A673 (cell line): ENCODE results near the gene CDIPT. TPM values are rescaled to one million over a fixed set of nuclear protein-coding genes. Genes with fewer than 3 reads are reported as not detected.

ENCODE experiments used
- BruUV-seq: library from RNA; stranded (reverse); fragments of 400-500 nt; replicated peaks from 2 replicates; lab custom pipeline; 2021; lab: Mats Ljungman, UMichigan
- CTCF ChIA-PET: fragments of 300-600 bp; sonication (Branson Sonifier 250); formaldehyde crosslinking; loops from one replicate; lab custom pipeline; 2022; ENCODE audit warnings: antibody characterized with exemption; lab: Charles Lee
- POLR2A ChIA-PET: fragments of 300-600 bp; sonication (Branson Sonifier 250); formaldehyde crosslinking; loops from one replicate; lab custom pipeline; 2022; ENCODE audit warnings: antibody characterized with exemption; ENCODE audit not compliant: low non-redundant PET; lab: Charles Lee
- DNase-seq: peaks from one replicate; pipeline ENCODE4 v3.0.0-alpha.2; 2015; ENCODE audit warnings: low spot score
- H3K27ac ChIP-seq: fragments of 200-600 bp; sonication (generic); 2 replicates; pipeline ENCODE4 v1.5.1; 2016; ENCODE audit warnings: mixed run types, low read depth, mild to moderate bottlenecking, mixed read lengths, antibody characterized with exemption, low read length; ENCODE audit not compliant: poor library complexity, severe bottlenecking
- H3K27me3 ChIP-seq: fragments of 200-600 bp; sonication (generic); replicated peaks from 2 replicates; pipeline ENCODE4 v1.6.1; 2017; ENCODE audit warnings: mixed run types, low read depth, mild to moderate bottlenecking, mixed read lengths, antibody characterized with exemption, low read length; ENCODE audit not compliant: insufficient read depth, poor library complexity
- H3K36me3 ChIP-seq: fragments of 200-600 bp; sonication (generic); 2 replicates; pipeline ENCODE4 v1.6.1; 2016; ENCODE audit warnings: mixed run types, mild to moderate bottlenecking, mixed read lengths, antibody characterized with exemption, low read length; ENCODE audit not compliant: insufficient read depth, poor library complexity, severe bottlenecking
- H3K4me1 ChIP-seq: fragments of 200-600 bp; sonication (generic); 2 replicates; pipeline ENCODE4 v1.6.1; 2017; ENCODE audit warnings: mixed run types, mild to moderate bottlenecking, mixed read lengths, antibody characterized with exemption, low read length; ENCODE audit not compliant: insufficient read depth, poor library complexity, severe bottlenecking
- H3K4me3 ChIP-seq: fragments of 200-600 bp; sonication (generic); 2 replicates; pipeline ENCODE4 v1.5.1; 2016; ENCODE audit warnings: low read depth, mixed run types, mild to moderate bottlenecking, mixed read lengths, low read length; ENCODE audit not compliant: poor library complexity, severe bottlenecking
- H3K9me3 ChIP-seq: fragments of 200-600 bp; sonication (generic); 2 replicates; pipeline ENCODE4 v1.6.1; 2016; ENCODE audit warnings: mixed run types, low read depth, mild to moderate bottlenecking, mixed read lengths, antibody characterized with exemption, low read length; ENCODE audit not compliant: poor library complexity, severe bottlenecking
- CTCF ChIP-seq: fragments of 300-800, 200-600 bp; sonication (generic); conservative IDR thresholded peaks from 2 replicates; pipeline ENCODE4 v1.5.1; 2017; ENCODE audit warnings: low read depth, mild to moderate bottlenecking, antibody characterized with exemption, low read length, moderate library complexity, mixed read lengths
- EZH2 ChIP-seq: fragments of 200-600 bp; sonication (generic); IDR thresholded peaks from 2 replicates; pipeline ENCODE4 v1.6.1; 2017; ENCODE audit warnings: borderline replicate concordance, low read depth, mild to moderate bottlenecking, mixed read lengths, antibody characterized with exemption, low read length; ENCODE audit not compliant: poor library complexity, severe bottlenecking
- intact Hi-C: fragments of 100-400 bp; cut with micrococcal nuclease; formaldehyde crosslinking; loops from one replicate; pipeline ENCODE4 v1.10.0; 2022; ENCODE audit not compliant: unreplicated experiment
- total RNA-seq: library from RNA; stranded (reverse); gene quantifications from 2 replicates; pipeline ENCODE4 v1.2.3, GENCODE V29; 2021

CDIPT gene
- total RNA-seq, 1 experiment from 2014 or later, result 51.7 TPM

- TF ChIP-seq EZH2 (no peak), CTCF (no peak)
- Histone ChIP-seq H3K27ac (no peak overlapping the region), H3K27me3 (no peaks in the 10 kb centered on the region), H3K36me3 (peaks cover 12% of the 10 kb centered on the region), H3K4me3 (no peak overlapping the region), H3K4me1 (no peaks in the 10 kb centered on the region), H3K9me3 (no peaks in the 10 kb centered on the region)
- intact Hi-C loops, result no loop called here
- CTCF ChIA-PET, result no interaction called here
- no TSS peak for BruUV-seq
- POLR2A ChIA-PET, result no interaction called here
- no peak for DNase-seq
Observed at GRCh38 chr16:29858149-29858849, 4.7 kb downstream of the CDIPT start.

GRCh38 chr16:29857133-29857760, 5.8 kb downstream of the CDIPT start:
- peaks cover 12% of the 10 kb centered on the region for H3K36me3 ChIP-seq
- no peak overlapping the region for H3K4me3 ChIP-seq
- no peak for TF ChIP-seq EZH2
- no peak for TF ChIP-seq CTCF
- no peak overlapping the region for H3K27ac ChIP-seq
- intact Hi-C loops, result no loop called here
- no peaks in the 10 kb centered on the region for H3K27me3 ChIP-seq
- no TSS peak for BruUV-seq
- peaks cover 4% of the 10 kb centered on the region for H3K4me1 ChIP-seq
- no peaks in the 10 kb centered on the region for H3K9me3 ChIP-seq
- no peak for DNase-seq
- CTCF ChIA-PET, result interaction anchor here (0.6 kb wide), 1 partner anchor 154 kb away, joined by 7 read pairs; no protein-coding TSS in a partner anchor
- POLR2A ChIA-PET, result no interaction called here

- H3K27ac ChIP-seq, result no peak overlapping the region
- no TSS peak for BruUV-seq
- peaks cover 4% of the 10 kb centered on the region for H3K4me1 ChIP-seq
- H3K27me3 ChIP-seq, result no peaks in the 10 kb centered on the region
- POLR2A ChIA-PET, result no interaction called here
- no peak for TF ChIP-seq EZH2
- TF ChIP-seq CTCF, result no peak
- no peak overlapping the region for H3K4me3 ChIP-seq
- peaks cover 9% of the 10 kb centered on the region for H3K36me3 ChIP-seq
- intact Hi-C loops, result no loop called here
- no peaks in the 10 kb centered on the region for H3K9me3 ChIP-seq
- DNase-seq, result no peak
- CTCF ChIA-PET, result no interaction called here
Observed at GRCh38 chr16:29854520-29855100, 8.4 kb downstream of the CDIPT start.
